GM23248 (cell line): ENCODE measurements around the gene HSD17B3. TPM values are rescaled to one million over a fixed set of nuclear protein-coding genes. Genes with fewer than 3 reads are reported as not detected.

Source experiments
- DNase-seq: peaks from one replicate; pipeline ENCODE4 v3.0.0-alpha.2; 2015
- H2AFZ ChIP-seq: fragments of 200-600 bp; sonication (generic); 2 replicates; pipeline ENCODE4 v1.6.1; 2016; ENCODE audit warnings: antibody characterized with exemption
- H3F3A ChIP-seq: fragments of 200-600 bp; sonication (generic); 2 replicates; pipeline ENCODE4 v1.6.1; 2016; ENCODE audit warnings: mild to moderate bottlenecking, antibody characterized with exemption, mixed run types; ENCODE audit not compliant: insufficient read depth
- H3K27ac ChIP-seq: fragments of 200-600 bp; sonication (generic); 2 replicates; pipeline ENCODE4 v1.5.1; 2016; ENCODE audit warnings: mild to moderate bottlenecking
- H3K27me3 ChIP-seq: fragments of 200-600 bp; sonication (generic); replicated peaks from 2 replicates; pipeline ENCODE4 v1.6.1; 2016; ENCODE audit warnings: mild to moderate bottlenecking; ENCODE audit not compliant: insufficient read depth
- H3K36me3 ChIP-seq: fragments of 200-600 bp; sonication (generic); 2 replicates; pipeline ENCODE4 v1.6.1; 2016; ENCODE audit warnings: low read depth, mild to moderate bottlenecking
- H3K4me1 ChIP-seq: fragments of 200-600 bp; sonication (generic); 2 replicates; pipeline ENCODE4 v1.6.1; 2016; ENCODE audit warnings: mild to moderate bottlenecking; ENCODE audit not compliant: insufficient read depth
- H3K4me2 ChIP-seq: fragments of 200-600 bp; sonication (generic); one replicate; pipeline ENCODE4 v1.6.1; 2016; ENCODE audit warnings: mild to moderate bottlenecking; ENCODE audit not compliant: unreplicated experiment
- H3K4me3 ChIP-seq: fragments of 200-600 bp; sonication (generic); 2 replicates; pipeline ENCODE4 v1.5.1; 2016; ENCODE audit warnings: mild to moderate bottlenecking
- H3K79me2 ChIP-seq: fragments of 200-600 bp; sonication (generic); 2 replicates; pipeline ENCODE4 v1.6.1; 2016; ENCODE audit warnings: mild to moderate bottlenecking; ENCODE audit not compliant: insufficient read depth
- H3K9ac ChIP-seq: fragments of 200-600 bp; sonication (generic); 2 replicates; pipeline ENCODE4 v1.6.1; 2016; ENCODE audit warnings: mild to moderate bottlenecking
- H3K9me2 ChIP-seq: fragments of 200-600 bp; sonication (generic); 2 replicates; pipeline ENCODE4 v1.6.1; 2016; ENCODE audit warnings: mixed run types, mild to moderate bottlenecking, moderate library complexity; ENCODE audit not compliant: insufficient read depth
- H3K9me3 ChIP-seq: fragments of 200-600 bp; sonication (generic); one replicate; pipeline ENCODE4 v1.6.1; 2017; ENCODE audit warnings: low read depth
- H4K20me1 ChIP-seq: fragments of 200-600 bp; sonication (generic); 2 replicates; pipeline ENCODE4 v1.6.0; 2016; ENCODE audit not compliant: insufficient read depth
- EZH2 ChIP-seq: fragments of 200-600 bp; sonication (generic); IDR thresholded peaks from 2 replicates; pipeline ENCODE4 v1.6.1; 2018; ENCODE audit warnings: antibody characterized with exemption, mild to moderate bottlenecking; ENCODE audit not compliant: insufficient read depth, poor library complexity, severe bottlenecking
- EZH2phosphoT487 ChIP-seq: fragments of 200-600 bp; sonication (generic); IDR thresholded peaks from 2 replicates; pipeline ENCODE4 v1.6.1; 2018; ENCODE audit warnings: antibody characterized with exemption, moderate library complexity, mild to moderate bottlenecking, low read depth; ENCODE audit not compliant: insufficient read depth
- WGBS, 2 experiments: methylation state at CpG; one replicate each; pipeline ENCODE4 v1.1.6; 2015 to 2017; ENCODE audit warnings: low lambda C conversion rate in 2 of 2, low coverage in 1 of 2; ENCODE audit errors: missing lambda C conversion rate in 2 of 2; 5-methylcytosine and 5-hydroxymethylcytosine counted together
- in situ Hi-C: fragments of 300-500 bp; cut with MboI; formaldehyde crosslinking; loops from 2 replicates; pipeline ENCODE4 v1.15.0; 2020
- polyA plus RNA-seq: library from polyadenylated mRNA; unstranded; fragments of >200 nt; fragmentation: Nextera tagmentation; extraction: Ambion mirVana; gene quantifications from 2 replicates; pipeline ENCODE4 v1.2.1, GENCODE V29; 2016
- total RNA-seq: library from RNA; depleted of rRNA; stranded (reverse); fragments of >200 nt; shearing (Covaris generic); gene quantifications from 2 replicates; pipeline ENCODE4 v1.2.3, GENCODE V29; 2014

The HSD17B3 gene
- total and polyA plus RNA-seq, 2 experiments from 2014 or later: not detected

GRCh38 chr9:96289392-96289791 is 12.6 kb downstream of the HSD17B3 start:
- no peaks in the 10 kb centered on the region for H3K9me2 ChIP-seq
- H3K27me3 ChIP-seq: no peaks in the 10 kb centered on the region
- no peak for TF ChIP-seq EZH2phosphoT487
- no peak for TF ChIP-seq EZH2
- no peak overlapping the region for H3K4me3 ChIP-seq
- no peaks in the 10 kb centered on the region for H4K20me1 ChIP-seq
- H3K4me2 ChIP-seq: no peak overlapping the region
- H3F3A ChIP-seq: no peaks in the 10 kb centered on the region
- H3K9me3 ChIP-seq: no peaks in the 10 kb centered on the region
- no peak for DNase-seq
- in situ Hi-C loops: no loop called here
- H3K27ac ChIP-seq: no peak overlapping the region
- WGBS, 2 experiments: 70 to 75% methylated on average over 2 of the region's 2 CpGs
- no peaks in the 10 kb centered on the region for H3K36me3 ChIP-seq
- H2AFZ ChIP-seq: no peak overlapping the region
- no peaks in the 10 kb centered on the region for H3K4me1 ChIP-seq
- H3K79me2 ChIP-seq: no peaks in the 10 kb centered on the region
- no peak overlapping the region for H3K9ac ChIP-seq

GRCh38 chr9:96281641-96282040 is 20.3 kb downstream of the HSD17B3 start:
- Histone ChIP-seq H3K9me2 (no peaks in the 10 kb centered on the region), H3K27ac (no peak overlapping the region), H2AFZ (no peak overlapping the region), H3F3A (no peaks in the 10 kb centered on the region), H3K27me3 (no peaks in the 10 kb centered on the region), H3K4me2 (no peak overlapping the region), H3K4me3 (no peak overlapping the region), H3K36me3 (no peaks in the 10 kb centered on the region), H3K4me1 (no peaks in the 10 kb centered on the region), H3K79me2 (no peaks in the 10 kb centered on the region), H3K9me3 (no peaks in the 10 kb centered on the region), H3K9ac (no peak overlapping the region), H4K20me1 (no peaks in the 10 kb centered on the region)
- DNase-seq: no peak
- 37 to 43% methylated on average over 6 of the region's 6 CpGs for WGBS, 2 experiments
- TF ChIP-seq EZH2 (no peak), EZH2phosphoT487 (no peak)
- in situ Hi-C loops: no loop called here

- Histone ChIP-seq H3K9ac (no peak overlapping the region), H3K4me3 (no peak overlapping the region), H3K9me2 (no peaks in the 10 kb centered on the region), H3K36me3 (no peaks in the 10 kb centered on the region), H4K20me1 (no peaks in the 10 kb centered on the region), H3K9me3 (no peaks in the 10 kb centered on the region), H3K4me1 (no peaks in the 10 kb centered on the region), H3K4me2 (no peak overlapping the region), H3K79me2 (no peaks in the 10 kb centered on the region), H2AFZ (no peak overlapping the region), H3K27me3 (no peaks in the 10 kb centered on the region), H3K27ac (no peak overlapping the region), H3F3A (no peaks in the 10 kb centered on the region)
- WGBS, 2 experiments: 67 to 68% methylated on average over 8 of the region's 8 CpGs
- in situ Hi-C loops: no loop called here
- TF ChIP-seq EZH2phosphoT487: no peak
- no peak for TF ChIP-seq EZH2
- DNase-seq: no peak
Measured at GRCh38 chr9:96279932-96280331, 22.0 kb downstream of the HSD17B3 start.

GRCh38 chr9:96274939-96275338 is 27.0 kb downstream of the HSD17B3 start:
- Histone ChIP-seq H3K4me3 (no peak overlapping the region), H3K79me2 (no peaks in the 10 kb centered on the region), H3K9ac (no peak overlapping the region), H3K9me2 (no peaks in the 10 kb centered on the region), H3K27me3 (no peaks in the 10 kb centered on the region), H3K4me2 (no peak overlapping the region), H3K4me1 (no peaks in the 10 kb centered on the region), H3F3A (no peaks in the 10 kb centered on the region), H2AFZ (no peak overlapping the region), H3K9me3 (peaks cover 4% of the 10 kb centered on the region), H3K36me3 (no peaks in the 10 kb centered on the region), H3K27ac (no peak overlapping the region), H4K20me1 (no peaks in the 10 kb centered on the region)
- WGBS, 2 experiments: 21 to 25% methylated on average over 2 of the region's 2 CpGs
- no peak for TF ChIP-seq EZH2phosphoT487
- TF ChIP-seq EZH2: no peak
- DNase-seq: no peak
- in situ Hi-C loops: no loop called here

- H3F3A ChIP-seq: no peaks in the 10 kb centered on the region
- no peak for DNase-seq
- H3K4me2 ChIP-seq: no peak overlapping the region
Measured at GRCh38 chr9:96270236-96270744, 31.7 kb downstream of the HSD17B3 start.

More at GRCh38 chr9:96270236-96270744, 31.7 kb downstream of the HSD17B3 start:
- no peak overlapping the region for H3K9ac ChIP-seq
- no peaks in the 10 kb centered on the region for H3K9me2 ChIP-seq
- H3K79me2 ChIP-seq: no peaks in the 10 kb centered on the region
- no peaks in the 10 kb centered on the region for H3K27me3 ChIP-seq
- H3K9me3 ChIP-seq: peaks cover 4% of the 10 kb centered on the region
- H3K4me3 ChIP-seq: no peak overlapping the region
- in situ Hi-C loops: no loop called here
- no peak overlapping the region for H3K27ac ChIP-seq
- H3K4me1 ChIP-seq: no peaks in the 10 kb centered on the region
- no peaks in the 10 kb centered on the region for H4K20me1 ChIP-seq
- no peak for TF ChIP-seq EZH2phosphoT487
- TF ChIP-seq EZH2: no peak
- no peaks in the 10 kb centered on the region for H3K36me3 ChIP-seq
- H2AFZ ChIP-seq: no peak overlapping the region
- WGBS, 2 experiments: 0 to 4% methylated on average over 1 of the region's 1 CpG
